Testis (tissue), 3 donors: ENCODE data around the gene SRPRA. TPM values are rescaled to one million over a fixed set of nuclear protein-coding genes. Genes with fewer than 3 reads are reported as not detected.

Experiments used
- DNase-seq: peaks from one replicate; pipeline ENCODE4 v3.0.0-alpha.2; 2019
- H3K27ac ChIP-seq, 2 donors: fragments of 200-600 bp; sonication (generic); one replicate each; pipeline ENCODE4 v1.5.1; 2019
- H3K27me3 ChIP-seq: fragments of 200-600 bp; sonication (generic); one replicate; pipeline ENCODE4 v1.5.1; 2019
- H3K36me3 ChIP-seq: fragments of 200-600 bp; sonication (generic); one replicate; pipeline ENCODE4 v1.5.1; 2017; ENCODE audit warnings: low read depth; ENCODE audit errors: missing control alignments
- H3K4me1 ChIP-seq: fragments of 200-600 bp; sonication (generic); one replicate; pipeline ENCODE4 v1.5.1; 2019
- H3K4me3 ChIP-seq, 2 donors: fragments of 200-600 bp; sonication (generic); one replicate each; pipeline ENCODE4 v1.5.1; 2017 to 2019
- H3K9me3 ChIP-seq: fragments of 200-600 bp; sonication (generic); one replicate; pipeline ENCODE4 v1.5.1; 2017
- POLR2A ChIP-seq: fragments of 450-650 bp; IDR thresholded peaks from one replicate; pipeline ENCODE4 v1.6.1; 2017; ENCODE audit warnings: antibody characterized with exemption, mild to moderate bottlenecking, moderate library complexity
- WGBS, 2 donors: methylation state at CpG; one replicate each; pipeline ENCODE4 v1.1.5; 2018; 5-methylcytosine and 5-hydroxymethylcytosine counted together
- intact Hi-C: fragments of 100-400 bp; cut with DNase I; formaldehyde crosslinking; loops from one replicate; pipeline ENCODE4 v1.15.1; 2023; ENCODE audit warnings: low total_unique reads
- polyA plus RNA-seq: library from polyadenylated mRNA; stranded (reverse); fragments of 350-450 nt; fragmentation: Illumina TruSeq; extraction: RNeasy Lipid Tissue Mini Kit (QIAGEN cat#74804); gene quantifications from one replicate; pipeline ENCODE4 v1.2.3, GENCODE V29; 2014; ENCODE audit warnings: low read depth, low replicate concordance; ENCODE audit not compliant: insufficient read depth
- total RNA-seq, 2 donors: library from RNA; depleted of rRNA; stranded (reverse); fragments of >200 nt; gene quantifications; one replicate each; pipeline ENCODE4 v1.2.3, GENCODE V29; 2016
- TF ChIP-seq, protein P1 (sequence below), 3 experiments: fragments of 450-650 bp in 2 of 3; fragments of 200-600 bp in 1 of 3; sonication (generic) in 1 of 3; IDR thresholded peaks; one replicate each; pipeline ENCODE4 v1.5.1; 2016 to 2019; ENCODE audit warnings: antibody characterized with exemption in 3 of 3, mild to moderate bottlenecking in 2 of 3, moderate library complexity in 1 of 3

SRPRA gene
- total and polyA plus RNA-seq, 3 donors from 2014 or later: 88.4 to 122 (median 105) TPM

DNA sequence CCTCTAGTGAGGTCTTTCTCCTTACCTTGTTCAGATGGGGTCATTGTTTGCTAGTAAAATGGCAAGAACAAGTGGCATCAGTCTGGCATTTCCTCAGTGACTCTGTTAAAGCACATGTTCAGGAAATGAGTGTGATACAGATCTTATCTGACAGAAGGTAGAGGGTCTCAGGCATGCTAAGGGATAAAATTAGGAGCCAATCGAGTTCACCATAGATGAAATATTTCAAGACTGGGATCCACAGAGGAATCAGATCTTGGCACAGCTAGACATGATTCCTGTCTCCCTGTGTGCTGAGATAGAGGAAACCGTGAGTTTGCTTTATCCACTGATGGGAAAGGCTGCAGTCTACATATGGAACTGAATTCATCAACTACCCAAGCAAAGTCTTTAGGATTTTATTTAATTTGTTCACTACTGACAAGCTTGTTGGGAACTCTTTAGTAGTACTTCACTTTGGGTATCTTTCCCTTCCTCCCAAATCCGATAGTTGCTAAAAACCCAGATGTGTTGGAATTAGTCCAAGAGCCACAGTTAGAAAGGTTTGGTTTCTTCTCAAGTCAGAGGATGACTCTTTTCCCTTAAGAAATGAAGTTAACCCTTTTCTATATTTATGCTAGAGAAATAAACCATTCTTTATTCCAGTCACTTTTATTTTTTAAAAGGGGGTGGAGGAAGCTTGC is 38.7 kb downstream of the SRPRA start:
- DNase-seq: no peak

DNA sequence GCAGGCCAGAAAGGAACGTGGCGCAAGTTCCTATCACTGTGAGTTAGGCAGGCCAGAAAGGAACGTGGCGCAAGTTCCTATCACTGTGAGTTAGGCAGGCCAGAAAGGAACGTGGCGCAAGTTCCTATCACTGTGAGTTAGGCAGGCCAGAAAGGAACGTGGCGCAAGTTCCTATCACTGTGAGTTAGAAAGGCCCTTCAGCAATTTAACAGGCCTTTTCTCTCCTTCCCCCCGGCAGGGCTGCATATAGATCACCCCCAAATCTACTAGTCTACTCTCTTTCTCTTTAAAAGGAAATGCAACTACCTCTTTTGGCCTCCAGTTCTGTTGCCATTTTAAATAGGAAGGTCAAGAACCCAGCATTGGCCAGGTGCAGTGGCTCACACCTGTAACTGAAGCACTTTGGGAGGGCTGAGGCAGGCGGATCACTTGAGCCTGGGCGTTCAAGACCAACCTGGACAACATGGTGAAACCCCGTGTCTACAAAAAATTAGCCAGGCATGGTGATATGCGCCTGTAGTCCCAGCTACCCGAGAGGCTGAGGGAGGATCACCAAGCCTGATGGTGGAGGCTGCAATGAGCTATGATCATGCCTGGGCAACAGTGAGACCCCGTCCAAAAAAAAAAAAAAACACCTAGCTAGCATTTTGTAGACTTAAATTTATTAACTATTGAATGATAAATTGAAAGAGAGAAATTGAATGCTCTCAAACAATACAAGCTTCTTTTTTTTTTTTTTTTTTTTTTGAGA is 42.2 kb downstream of the SRPRA start:
- 75 to 83% methylated on average over 9 to 13 of the region's 15 CpGs for WGBS, 2 donors
- Histone ChIP-seq H3K27ac (no peak overlapping the region), H3K36me3 (no peaks in the 10 kb centered on the region), H3K4me1 (no peaks in the 10 kb centered on the region), H3K9me3 (no peaks in the 10 kb centered on the region), H3K4me3 (no peak overlapping the region), H3K27me3 (no peaks in the 10 kb centered on the region)
- TF ChIP-seq POLR2A: no peak
- TF ChIP-seq, protein P1, sequence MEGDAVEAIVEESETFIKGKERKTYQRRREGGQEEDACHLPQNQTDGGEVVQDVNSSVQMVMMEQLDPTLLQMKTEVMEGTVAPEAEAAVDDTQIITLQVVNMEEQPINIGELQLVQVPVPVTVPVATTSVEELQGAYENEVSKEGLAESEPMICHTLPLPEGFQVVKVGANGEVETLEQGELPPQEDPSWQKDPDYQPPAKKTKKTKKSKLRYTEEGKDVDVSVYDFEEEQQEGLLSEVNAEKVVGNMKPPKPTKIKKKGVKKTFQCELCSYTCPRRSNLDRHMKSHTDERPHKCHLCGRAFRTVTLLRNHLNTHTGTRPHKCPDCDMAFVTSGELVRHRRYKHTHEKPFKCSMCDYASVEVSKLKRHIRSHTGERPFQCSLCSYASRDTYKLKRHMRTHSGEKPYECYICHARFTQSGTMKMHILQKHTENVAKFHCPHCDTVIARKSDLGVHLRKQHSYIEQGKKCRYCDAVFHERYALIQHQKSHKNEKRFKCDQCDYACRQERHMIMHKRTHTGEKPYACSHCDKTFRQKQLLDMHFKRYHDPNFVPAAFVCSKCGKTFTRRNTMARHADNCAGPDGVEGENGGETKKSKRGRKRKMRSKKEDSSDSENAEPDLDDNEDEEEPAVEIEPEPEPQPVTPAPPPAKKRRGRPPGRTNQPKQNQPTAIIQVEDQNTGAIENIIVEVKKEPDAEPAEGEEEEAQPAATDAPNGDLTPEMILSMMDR (IDR thresholded peaks at IDR 0.05): no peak
- DNase-seq: no peak
- intact Hi-C loops: no loop called here

More for the DNA sequence above, 38.7 kb downstream of the SRPRA start:
- TF ChIP-seq, protein P1 (IDR thresholded peaks at IDR 0.05): no peak
- TF ChIP-seq POLR2A: no peak
- H3K27ac ChIP-seq: no peak overlapping the region
- intact Hi-C loops: no loop called here
- H3K27me3 ChIP-seq: no peaks in the 10 kb centered on the region
- H3K4me1 ChIP-seq: no peaks in the 10 kb centered on the region
- H3K9me3 ChIP-seq: no peaks in the 10 kb centered on the region
- no peak overlapping the region for H3K4me3 ChIP-seq
- no peaks in the 10 kb centered on the region for H3K36me3 ChIP-seq
- WGBS, 2 donors: 49 to 66% methylated on average over 3 of the region's 3 CpGs

DNA sequence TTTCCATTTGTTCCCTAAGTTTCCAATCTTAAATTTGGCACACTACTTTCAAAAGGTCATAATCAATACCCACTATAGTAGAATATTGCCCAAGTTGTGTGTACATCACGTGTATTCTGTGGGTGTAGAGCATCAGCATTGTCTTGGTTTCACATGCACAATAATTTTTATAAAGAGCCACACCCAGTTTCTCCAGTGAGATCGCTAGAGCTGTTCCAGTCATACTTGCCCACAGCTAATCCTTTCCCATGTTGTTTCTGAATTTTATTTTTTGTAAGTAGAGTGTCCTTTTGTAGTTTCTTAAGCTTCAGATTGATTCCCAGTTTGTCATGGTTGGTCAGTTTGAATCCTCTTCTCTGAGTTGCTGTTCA is 43.4 kb downstream of the SRPRA start:
- Histone ChIP-seq H3K9me3 (no peaks in the 10 kb centered on the region), H3K27ac (no peak overlapping the region), H3K36me3 (no peaks in the 10 kb centered on the region), H3K4me3 (no peak overlapping the region), H3K4me1 (no peaks in the 10 kb centered on the region), H3K27me3 (no peaks in the 10 kb centered on the region)
- intact Hi-C loops: no loop called here
- 84 to 92% methylated on average over 2 of the region's 2 CpGs for WGBS, 2 donors
- TF ChIP-seq POLR2A: no peak
- TF ChIP-seq, protein P1 (IDR thresholded peaks at IDR 0.05): no peak
- no peak for DNase-seq

DNA sequence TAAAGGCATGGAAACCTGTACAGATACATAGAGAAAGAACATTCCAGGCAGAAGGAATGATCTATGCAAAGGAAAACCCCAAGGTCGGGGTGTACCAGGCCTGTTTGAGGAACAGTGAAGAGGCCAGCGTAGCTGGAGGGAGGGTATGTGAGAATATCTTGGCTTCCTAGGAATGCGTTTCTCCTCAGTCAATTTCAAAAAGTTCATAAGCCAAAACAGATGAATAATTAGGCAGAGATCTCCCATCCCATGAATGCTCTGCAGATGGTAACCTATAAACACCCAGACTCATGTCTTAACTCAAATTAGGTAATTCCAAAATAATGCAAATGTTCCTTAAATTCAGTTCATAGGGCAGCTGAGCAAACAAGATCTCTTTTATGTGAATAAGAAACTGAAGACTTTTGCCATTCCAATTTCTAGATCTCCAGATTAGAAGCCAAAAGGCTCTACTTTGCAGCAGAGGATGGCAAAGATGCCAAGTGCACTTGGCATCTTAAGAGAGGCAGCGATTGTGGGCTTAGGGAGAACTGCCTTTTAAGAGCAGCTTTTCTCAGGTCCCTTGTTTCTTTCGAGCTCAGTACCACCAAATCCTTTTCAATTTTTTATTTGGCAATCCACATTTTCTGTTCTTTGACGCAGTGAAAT is 43.9 kb downstream of the SRPRA start:
- WGBS, 2 donors: 85 to 92% methylated on average over 6 of the region's 6 CpGs
- Histone ChIP-seq H3K9me3 (no peaks in the 10 kb centered on the region), H3K27me3 (no peaks in the 10 kb centered on the region), H3K4me3 (no peak overlapping the region), H3K36me3 (no peaks in the 10 kb centered on the region), H3K27ac (no peak overlapping the region), H3K4me1 (no peaks in the 10 kb centered on the region)
- intact Hi-C loops: no loop called here
- no peak for DNase-seq
- no peak for TF ChIP-seq POLR2A
- TF ChIP-seq, protein P1 (IDR thresholded peaks at IDR 0.05): no peak
